Measurements from ENCODE around the gene SLC22A5.

DNA sequence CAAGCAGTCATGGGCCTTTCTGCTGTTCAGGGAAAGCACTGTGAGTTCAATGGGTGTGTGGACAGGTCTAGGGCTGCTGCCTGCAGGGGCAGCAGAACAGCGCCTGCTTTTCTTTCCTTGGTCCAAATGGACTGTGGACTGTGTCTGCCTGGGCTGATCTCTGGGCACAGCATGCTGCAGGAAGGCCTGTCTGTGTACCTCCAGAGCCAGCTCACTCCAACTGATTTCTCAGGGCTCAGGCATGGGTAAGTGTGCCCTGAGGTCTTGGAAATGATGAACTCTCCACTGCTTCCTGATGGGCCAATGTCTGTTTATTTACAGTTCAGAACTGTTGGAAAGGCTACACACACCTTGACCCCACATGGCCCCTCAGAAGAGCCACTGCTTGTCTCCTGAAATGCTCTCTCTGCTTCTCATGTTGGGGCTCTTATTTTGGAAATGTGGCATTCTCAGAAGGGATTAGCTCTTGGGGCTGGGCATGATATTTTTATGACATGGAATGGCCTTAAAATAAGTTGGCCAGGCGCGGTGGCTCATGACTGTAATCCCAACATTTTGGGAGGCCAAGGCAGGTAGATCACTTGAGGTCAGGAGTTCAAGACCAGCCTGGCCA, 48.3 kb upstream of the SLC22A5 start:
- TF ChIP-seq, protein P1, sequence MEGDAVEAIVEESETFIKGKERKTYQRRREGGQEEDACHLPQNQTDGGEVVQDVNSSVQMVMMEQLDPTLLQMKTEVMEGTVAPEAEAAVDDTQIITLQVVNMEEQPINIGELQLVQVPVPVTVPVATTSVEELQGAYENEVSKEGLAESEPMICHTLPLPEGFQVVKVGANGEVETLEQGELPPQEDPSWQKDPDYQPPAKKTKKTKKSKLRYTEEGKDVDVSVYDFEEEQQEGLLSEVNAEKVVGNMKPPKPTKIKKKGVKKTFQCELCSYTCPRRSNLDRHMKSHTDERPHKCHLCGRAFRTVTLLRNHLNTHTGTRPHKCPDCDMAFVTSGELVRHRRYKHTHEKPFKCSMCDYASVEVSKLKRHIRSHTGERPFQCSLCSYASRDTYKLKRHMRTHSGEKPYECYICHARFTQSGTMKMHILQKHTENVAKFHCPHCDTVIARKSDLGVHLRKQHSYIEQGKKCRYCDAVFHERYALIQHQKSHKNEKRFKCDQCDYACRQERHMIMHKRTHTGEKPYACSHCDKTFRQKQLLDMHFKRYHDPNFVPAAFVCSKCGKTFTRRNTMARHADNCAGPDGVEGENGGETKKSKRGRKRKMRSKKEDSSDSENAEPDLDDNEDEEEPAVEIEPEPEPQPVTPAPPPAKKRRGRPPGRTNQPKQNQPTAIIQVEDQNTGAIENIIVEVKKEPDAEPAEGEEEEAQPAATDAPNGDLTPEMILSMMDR (IDR thresholded peaks at IDR 0.05; ENCODE audit: poor library complexity), result no peak
- no peak for TF ChIP-seq EZH2 (IDR thresholded peaks at IDR 0.05; ENCODE audit: borderline replicate concordance)

Measured in hepatocyte (in vitro differentiated cells).